HG02970 (cell line): ENCODE measurements around the gene CACNG7.

Experiments used
- ATAC-seq: cut with Tn5 transposase; IDR thresholded peaks from one replicate; pipeline ENCODE4 v1.9.1; 2021; ENCODE audit warnings: mild to moderate bottlenecking, moderate library complexity, moderate number of reproducible peaks; ENCODE audit not compliant: unreplicated experiment, low FRiP score

CACNG7 gene

GRCh38 chr19:53877361-53877766 is 31.7 kb upstream of the CACNG7 start:
- ATAC-seq = no peak

GRCh38 chr19:53878776-53879139 is 30.3 kb upstream of the CACNG7 start:
- ATAC-seq = no peak

DNA sequence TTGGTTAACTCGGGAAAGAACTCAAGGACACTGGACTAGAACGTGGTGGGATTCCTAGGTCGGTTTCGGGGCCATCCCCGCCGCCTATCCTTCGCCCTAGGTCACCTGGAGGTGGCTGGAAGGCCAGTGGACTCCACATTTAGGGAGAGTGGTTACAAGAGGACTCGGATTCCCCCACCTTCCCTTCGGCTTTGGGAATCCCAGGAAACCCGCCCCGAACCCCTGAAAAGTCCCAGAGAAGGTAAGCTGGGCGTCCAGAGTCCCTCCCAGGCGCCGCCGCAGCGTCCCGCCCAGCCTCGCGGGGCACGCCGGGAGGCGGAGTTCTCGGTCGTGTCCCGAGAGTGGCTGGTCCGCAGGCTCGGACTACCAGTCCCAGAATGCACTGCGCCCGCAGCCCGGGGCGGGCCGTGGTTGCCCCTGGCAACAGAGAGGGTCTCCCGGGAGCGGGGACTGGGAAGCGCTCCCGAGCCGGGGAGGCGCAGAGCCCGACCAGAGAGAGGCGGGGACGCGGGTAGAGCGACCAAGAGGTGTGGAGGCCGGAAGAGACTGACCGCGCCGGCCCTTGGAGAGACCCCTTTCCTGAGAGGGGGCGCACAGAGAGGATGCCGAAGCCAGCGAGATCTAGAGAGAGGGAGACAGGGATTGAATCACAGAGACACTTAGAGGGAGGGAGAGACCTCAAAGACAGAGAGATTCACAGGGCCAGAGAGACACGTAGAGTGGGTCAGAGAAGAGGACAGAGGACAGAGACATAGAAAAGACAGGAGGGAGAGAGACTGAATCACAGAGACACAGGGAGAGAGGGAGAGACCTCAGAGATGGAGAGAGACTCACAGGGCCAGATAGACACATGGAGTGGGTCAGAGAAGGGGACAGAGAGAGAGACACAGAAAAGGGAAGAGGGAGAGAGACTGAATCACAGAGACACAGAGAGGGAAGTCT is 29.7 kb upstream of the CACNG7 start:
- no peak for ATAC-seq

DNA sequence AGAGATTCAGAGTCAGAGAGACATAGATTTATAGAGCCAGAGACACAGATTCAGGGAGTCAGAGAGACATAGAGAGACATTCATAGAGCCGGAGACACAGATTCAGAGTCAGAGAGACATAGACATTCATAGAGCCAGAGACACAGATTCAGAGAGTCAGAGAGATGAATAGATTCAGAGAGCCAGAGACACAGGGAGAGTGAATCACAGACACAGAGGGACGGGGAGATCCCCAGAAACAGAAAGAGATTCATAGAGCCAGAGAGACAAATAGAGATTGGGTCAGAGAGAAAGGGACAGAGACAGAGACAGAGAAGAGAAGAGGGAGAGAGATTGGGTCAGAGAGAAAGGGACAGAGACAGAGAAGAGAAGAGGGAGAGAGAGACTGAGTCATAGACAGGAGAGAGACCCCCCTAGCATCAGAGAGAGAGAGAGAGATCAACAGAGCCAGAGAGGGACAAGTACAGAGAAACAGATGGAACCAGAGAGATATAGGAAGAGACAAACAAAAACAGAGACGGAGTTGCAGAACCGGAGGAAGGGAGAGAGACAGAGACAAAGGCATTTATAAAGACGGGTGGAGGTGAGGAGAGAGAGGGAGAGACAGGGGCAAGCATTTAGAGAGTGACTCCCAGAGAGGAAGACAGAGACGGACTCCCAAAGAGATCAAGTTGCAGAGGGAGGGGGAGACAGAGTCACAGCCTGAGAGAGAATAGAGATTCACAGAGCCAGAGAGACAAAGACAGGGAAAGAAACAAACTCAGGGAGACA is 28.2 kb upstream of the CACNG7 start:
- no peak for ATAC-seq

DNA sequence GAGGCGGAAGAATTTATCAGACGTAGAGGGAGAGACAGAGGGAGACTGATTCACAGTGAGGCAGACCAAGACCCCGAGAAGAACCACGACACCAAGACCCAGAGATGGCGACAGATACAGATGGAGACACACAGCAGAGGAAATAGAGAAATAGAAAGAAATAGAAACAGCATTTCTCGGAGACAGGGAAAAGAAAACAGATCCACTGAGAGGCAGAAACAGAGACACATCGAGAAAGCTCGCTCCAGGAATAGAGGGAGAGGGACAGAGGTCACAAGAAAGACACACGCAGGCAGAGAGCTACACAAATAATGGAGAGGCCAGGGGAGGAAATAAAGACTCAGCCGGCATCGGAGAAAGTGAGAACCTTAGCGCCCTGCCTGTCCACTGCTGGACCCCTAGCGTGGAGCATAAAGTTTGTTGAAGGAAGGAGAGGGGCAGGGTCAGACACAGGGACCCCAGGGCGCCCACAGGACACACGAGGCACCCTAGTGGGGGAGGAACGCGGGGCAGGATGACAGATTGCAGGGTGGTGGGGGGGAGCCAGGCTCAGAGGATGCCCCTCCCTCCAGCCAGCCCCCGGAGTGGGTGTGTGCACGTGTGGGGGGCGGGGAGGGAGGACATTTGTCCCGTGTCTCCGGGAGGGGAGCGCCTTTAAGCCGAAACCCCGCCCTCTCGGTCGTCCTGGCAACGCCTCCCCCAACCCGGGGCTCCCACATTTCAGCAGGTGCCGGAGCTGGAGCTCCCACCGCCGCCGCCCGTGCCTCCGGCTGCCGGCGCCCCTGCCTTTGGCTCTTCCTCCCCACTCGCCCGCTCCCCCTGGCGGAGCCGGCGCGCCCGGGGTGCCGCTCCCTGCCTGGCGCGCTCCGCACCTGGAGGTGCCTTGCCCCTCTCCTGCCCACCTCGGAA is 27.3 kb upstream of the CACNG7 start, which contains the start of gene PRKCG:
PRKCG (plus strand) TSS at position 716 of the 909 bp plus-strand sequence. CDS start 298 bp downstream, outside the sequence.
- no peak for ATAC-seq

DNA sequence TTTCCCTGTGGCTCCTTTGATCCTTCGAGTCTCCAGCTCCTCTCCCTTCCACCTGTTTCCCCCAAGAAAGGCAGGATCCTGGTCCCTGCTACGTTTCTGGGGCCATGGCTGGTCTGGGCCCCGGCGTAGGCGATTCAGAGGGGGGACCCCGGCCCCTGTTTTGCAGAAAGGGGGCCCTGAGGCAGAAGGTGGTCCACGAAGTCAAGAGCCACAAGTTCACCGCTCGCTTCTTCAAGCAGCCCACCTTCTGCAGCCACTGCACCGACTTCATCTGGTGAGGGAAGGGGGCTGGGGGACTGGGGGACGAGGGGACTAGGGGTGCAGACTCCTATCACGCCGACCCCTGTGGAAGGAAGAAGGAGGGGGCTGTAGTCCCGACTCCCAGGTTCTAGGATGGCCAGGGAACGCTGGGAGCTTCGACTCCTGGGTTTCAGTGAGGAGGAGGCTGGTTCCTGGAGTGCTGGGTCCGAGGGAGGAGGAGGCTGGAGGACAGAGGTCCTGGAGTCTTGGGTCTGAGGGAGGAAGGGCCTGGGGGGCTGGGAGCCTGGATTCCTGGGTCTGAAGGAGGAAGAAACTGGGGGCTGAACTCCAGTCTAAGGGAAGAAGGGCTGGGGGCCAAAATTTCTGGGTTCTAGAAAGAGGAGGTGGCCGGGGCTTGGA is 26.6 kb upstream of the CACNG7 start:
- ATAC-seq = no peak

GRCh38 chr19:53883231-53883661 is 25.8 kb upstream of the CACNG7 start:
- ATAC-seq = no peak

DNA sequence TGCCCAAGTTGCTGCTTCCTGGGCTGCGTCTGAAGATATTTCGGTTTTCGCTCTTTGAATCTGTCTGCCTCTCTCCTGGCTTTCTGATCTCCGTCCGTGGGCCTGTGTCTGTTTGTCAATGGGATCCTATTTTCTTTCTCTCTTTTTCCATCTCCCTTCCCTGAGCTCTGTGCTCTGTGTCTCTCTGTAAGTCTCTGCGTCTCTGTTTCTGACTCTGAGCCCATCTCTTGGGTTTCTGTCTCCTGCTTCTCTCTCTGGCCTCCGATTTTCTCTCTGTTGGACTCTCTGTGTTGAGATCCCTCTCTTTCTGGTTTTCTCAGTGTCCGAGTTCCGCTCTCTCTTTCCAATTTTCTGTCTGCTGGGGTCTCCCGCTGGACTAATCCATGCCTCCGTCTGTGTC is 25.3 kb upstream of the CACNG7 start:
- ATAC-seq = no peak

DNA sequence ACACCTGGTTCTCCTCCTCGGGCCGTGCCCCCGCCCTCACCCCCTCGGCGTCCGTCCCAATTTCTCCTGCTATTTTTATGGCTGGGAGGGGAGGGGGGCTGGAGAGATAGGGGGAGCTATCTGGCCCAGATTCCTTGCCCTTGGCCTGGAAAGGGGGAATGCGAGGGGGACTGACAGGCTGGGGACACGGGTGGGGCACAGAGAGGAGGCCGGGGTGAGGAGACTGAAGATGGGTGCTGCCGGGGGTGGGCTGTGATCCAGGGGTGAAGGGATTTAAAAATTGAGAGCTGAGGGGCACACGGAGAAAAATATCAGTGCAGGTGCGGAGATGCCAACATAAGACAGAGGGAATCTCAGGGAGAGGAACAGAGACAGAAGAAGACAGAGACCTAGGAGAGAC is 24.8 kb upstream of the CACNG7 start:
- ATAC-seq = no peak

DNA sequence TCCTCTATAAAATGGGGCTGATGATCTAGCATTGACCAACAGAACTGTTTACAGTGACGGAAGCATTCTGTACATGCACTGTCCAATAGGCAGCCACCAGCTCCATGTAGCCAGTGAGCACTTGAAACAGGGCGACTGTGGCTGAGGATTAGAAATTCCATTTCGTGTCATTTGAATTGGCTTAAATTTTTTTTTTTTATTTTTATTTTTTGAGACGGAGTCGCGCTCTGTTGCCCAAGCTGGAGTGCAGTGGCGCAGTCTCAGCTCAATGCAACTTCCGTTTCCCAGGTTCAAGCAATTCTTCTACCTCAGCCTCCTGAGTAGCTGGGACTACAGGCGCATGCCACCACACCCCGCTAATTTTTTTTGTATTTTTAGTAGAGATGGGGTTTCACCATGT is 24.0 kb upstream of the CACNG7 start:
- no peak for ATAC-seq

GRCh38 chr19:53892301-53892980 is 16.6 kb upstream of the CACNG7 start:
- ATAC-seq = no peak

- ATAC-seq = no peak
These were observed 16.1 kb upstream of the CACNG7 start for GRCh38 chr19:53892981-53893325.

- ATAC-seq = no peak
These were observed 14.4 kb upstream of the CACNG7 start for GRCh38 chr19:53894707-53895106.

DNA sequence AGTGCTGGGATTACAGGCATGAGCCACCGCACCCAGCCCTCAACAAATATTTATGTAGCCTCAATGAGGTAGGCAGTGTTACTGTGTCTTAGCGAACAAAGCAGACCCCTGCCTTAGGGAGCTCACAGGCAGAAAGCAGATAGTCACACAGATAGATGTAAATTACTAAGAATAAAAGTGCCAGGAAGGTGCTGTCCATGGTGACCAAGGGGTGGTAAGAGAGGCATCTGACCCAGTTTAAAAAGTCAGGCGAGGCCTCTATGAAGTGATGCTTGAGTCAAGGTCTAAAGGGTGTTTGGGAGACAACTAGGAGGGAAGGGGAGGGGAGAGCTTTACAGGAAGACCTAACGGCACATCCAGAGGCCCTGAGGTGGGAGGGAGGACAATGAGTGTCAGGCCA is 12.4 kb upstream of the CACNG7 start:
- ATAC-seq = no peak

GRCh38 chr19:53897459-53897858 is 11.6 kb upstream of the CACNG7 start:
- no peak for ATAC-seq

DNA sequence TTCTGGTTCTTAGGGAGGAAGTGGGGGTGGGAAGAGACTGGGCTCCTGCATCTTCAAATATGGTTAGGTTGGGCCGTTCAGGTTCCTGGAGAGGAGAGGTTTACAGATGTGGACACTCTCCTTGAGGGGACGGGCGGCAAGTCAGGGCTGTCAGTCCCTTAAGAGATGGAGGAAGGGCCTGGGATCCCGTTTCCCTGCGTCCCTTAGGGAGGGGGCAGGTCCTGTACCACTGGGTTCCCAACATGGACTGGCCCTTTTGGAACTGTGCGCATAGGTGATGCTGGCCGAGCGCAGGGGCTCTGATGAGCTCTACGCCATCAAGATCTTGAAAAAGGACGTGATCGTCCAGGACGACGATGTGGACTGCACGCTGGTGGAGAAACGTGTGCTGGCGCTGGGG is 10.9 kb upstream of the CACNG7 start:
- no peak for ATAC-seq

GRCh38 chr19:53898636-53899341 is 10.3 kb upstream of the CACNG7 start:
- no peak for ATAC-seq

DNA sequence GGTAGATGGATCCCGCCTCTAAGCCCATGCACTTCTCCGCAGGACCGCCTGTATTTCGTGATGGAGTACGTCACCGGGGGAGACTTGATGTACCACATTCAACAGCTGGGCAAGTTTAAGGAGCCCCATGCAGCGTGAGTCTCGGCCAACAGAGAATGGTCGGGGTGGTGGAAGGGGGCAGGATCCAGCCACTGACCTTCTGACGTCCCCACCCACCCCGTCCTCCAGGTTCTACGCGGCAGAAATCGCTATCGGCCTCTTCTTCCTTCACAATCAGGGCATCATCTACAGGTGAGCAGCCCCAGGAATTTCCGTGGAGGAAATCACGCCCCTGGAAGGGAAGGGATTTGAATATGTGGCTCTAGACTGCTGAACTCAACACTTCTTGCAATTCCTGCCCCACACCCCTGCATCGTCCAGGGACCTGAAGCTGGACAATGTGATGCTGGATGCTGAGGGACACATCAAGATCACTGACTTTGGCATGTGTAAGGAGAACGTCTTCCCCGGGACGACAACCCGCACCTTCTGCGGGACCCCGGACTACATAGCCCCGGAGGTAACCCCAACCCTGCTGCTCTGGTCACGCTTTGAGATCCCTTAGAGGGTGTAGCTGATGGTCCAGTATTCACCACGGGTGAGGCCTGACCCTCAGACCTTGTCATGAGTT is 8.8 kb upstream of the CACNG7 start:
- no peak for ATAC-seq
